SK-N-SH (cell line): ENCODE results near the gene CCNF. TPM values are rescaled to one million over a fixed set of nuclear protein-coding genes. Genes with fewer than 3 reads are reported as not detected.

Experiments
- CTCF ChIA-PET: fragments of 300-600, 350-600 bp; formaldehyde crosslinking; extraction: SDS; loops from one replicate; lab custom pipeline; 2021; lab: Yijun Ruan, JAX
- POLR2A ChIA-PET: fragments of 350-600 bp; sonication (Branson Sonifier 250); formaldehyde crosslinking; extraction: SDS; loops from one replicate; lab custom pipeline; 2020; ENCODE audit warnings: antibody characterized with exemption, inconsistent platforms; lab: Yijun Ruan, JAX
- DNase-seq: peaks from one replicate; pipeline ENCODE4 v3.0.0; 2012
- H2AFZ ChIP-seq: fragments of 200-600 bp; sonication (generic); 2 replicates; pipeline ENCODE4 v1.8.1; 2016; ENCODE audit warnings: antibody characterized with exemption, mild to moderate bottlenecking, low read depth
- H3F3A ChIP-seq: fragments of 200-600 bp; sonication (generic); replicated peaks from 2 replicates; pipeline ENCODE3; 2016; ENCODE audit warnings: antibody characterized with exemption, mild to moderate bottlenecking; ENCODE audit not compliant: insufficient read depth
- H3K27ac ChIP-seq, 2 experiments: fragments of 200-500 bp in 1 of 2; fragments of 200-600 bp in 1 of 2; sonication (Bioruptor generic) in 1 of 2; sonication (generic), shearing (Covaris generic) in 1 of 2; 2 replicates each; pipeline versions ENCODE4 v1.5.1 to v1.6.1; 2014 to 2016; ENCODE audit warnings: low read depth in 2 of 2, inconsistent platforms in 1 of 2, low read length in 1 of 2, mild to moderate bottlenecking in 1 of 2, mixed read lengths in 1 of 2
- H3K27me3 ChIP-seq: fragments of 200-600 bp; sonication (generic), shearing (Covaris generic); 2 replicates; pipeline ENCODE4 v1.6.1; 2016; ENCODE audit warnings: mixed run types; ENCODE audit not compliant: insufficient read depth
- H3K36me3 ChIP-seq, 2 experiments: fragments of 200-500 bp in 1 of 2; fragments of 200-600 bp in 1 of 2; sonication (Bioruptor generic) in 1 of 2; sonication (generic) in 1 of 2; replicated peaks in 1 of 2; 2 replicates each; pipeline versions ENCODE3 to v1.5.1; 2014 to 2016; ENCODE audit warnings: low read length in 1 of 2, mild to moderate bottlenecking in 1 of 2; ENCODE audit not compliant: insufficient read depth in 2 of 2, control insufficient read depth in 1 of 2
- H3K4me1 ChIP-seq, 2 experiments: fragments of 200-500 bp in 1 of 2; fragments of 200-600 bp in 1 of 2; sonication (Bioruptor generic) in 1 of 2; sonication (generic), shearing (Covaris generic) in 1 of 2; 2 replicates each; pipeline versions ENCODE4 v1.5.1 to v1.6.1; 2014 to 2016; ENCODE audit warnings: low read depth in 1 of 2, low read length in 1 of 2, mixed run types in 1 of 2; ENCODE audit not compliant: insufficient read depth in 2 of 2, control insufficient read depth in 1 of 2
- H3K4me2 ChIP-seq: fragments of 200-600 bp; sonication (generic), shearing (Covaris generic); 2 replicates; pipeline ENCODE4 v1.6.1; 2017; ENCODE audit warnings: mixed run types
- H3K4me3 ChIP-seq, 2 experiments: fragments of 200-500 bp in 1 of 2; fragments of 200-600 bp in 1 of 2; sonication (Bioruptor generic) in 1 of 2; sonication (generic), shearing (Covaris generic) in 1 of 2; 2 replicates each; pipeline versions ENCODE4 v1.5.1 to v1.8.1; 2014 to 2016; ENCODE audit warnings: low read depth in 2 of 2, inconsistent platforms in 1 of 2, low read length in 1 of 2, mild to moderate bottlenecking in 1 of 2, mixed read lengths in 1 of 2, moderate library complexity in 1 of 2
- H3K79me2 ChIP-seq: fragments of 200-600 bp; sonication (generic); 2 replicates; pipeline ENCODE4 v1.8.1; 2017; ENCODE audit warnings: mild to moderate bottlenecking; ENCODE audit not compliant: insufficient read depth
- H3K9ac ChIP-seq: fragments of 200-600 bp; sonication (generic); 2 replicates; pipeline ENCODE4 v1.6.1; 2017; ENCODE audit warnings: mixed run types
- H3K9me2 ChIP-seq: fragments of 200-600 bp; sonication (generic); 2 replicates; pipeline ENCODE4 v1.6.1; 2017; ENCODE audit warnings: mixed run types
- H3K9me3 ChIP-seq: fragments of 200-600 bp; sonication (generic); 2 replicates; pipeline ENCODE4 v1.6.1; 2017; ENCODE audit warnings: mixed run types, mild to moderate bottlenecking, moderate library complexity
- H4K20me1 ChIP-seq: fragments of 200-600 bp; sonication (generic); 2 replicates; pipeline ENCODE4 v1.6.1; 2017; ENCODE audit warnings: mild to moderate bottlenecking, mixed run types; ENCODE audit not compliant: insufficient read depth
- ELF1 ChIP-seq: IDR thresholded peaks from 2 replicates; pipeline ENCODE4 v1.4.0; 2012
- EZH2phosphoT487 ChIP-seq: fragments of 200-600 bp; sonication (generic); IDR thresholded peaks from 2 replicates; pipeline ENCODE4 v1.6.1; 2017; ENCODE audit warnings: low read depth, mixed run types, mild to moderate bottlenecking, antibody characterized with exemption, moderate library complexity, borderline replicate concordance
- FOSL2 ChIP-seq: IDR thresholded peaks from 2 replicates; pipeline ENCODE4 v1.4.0; 2012; ENCODE audit warnings: low read depth, mild to moderate bottlenecking, moderate library complexity, borderline replicate concordance
- IRF3 ChIP-seq: fragments of 150-350 bp; IDR thresholded peaks from 2 replicates; pipeline ENCODE4 v1.6.1; 2016; ENCODE audit warnings: mild to moderate bottlenecking, low read depth, low read length
- MEF2A ChIP-seq: IDR thresholded peaks from 2 replicates; pipeline ENCODE4 v1.4.0; 2012; ENCODE audit warnings: low read depth, borderline replicate concordance
- MXI1 ChIP-seq: IDR thresholded peaks from 2 replicates; pipeline ENCODE4 v1.6.1; 2012; ENCODE audit warnings: mild to moderate bottlenecking, low read depth, low read length, improper control_type of control experiment
- NFIC ChIP-seq: IDR thresholded peaks from 2 replicates; pipeline ENCODE4 v1.4.0; 2012; ENCODE audit warnings: borderline replicate concordance
- NRF1 ChIP-seq: IDR thresholded peaks from 2 replicates; pipeline ENCODE4 v1.6.1; 2012; ENCODE audit warnings: low read depth, mild to moderate bottlenecking, low read length
- PBX3 ChIP-seq: IDR thresholded peaks from 2 replicates; pipeline ENCODE4; 2012
- RAD21 ChIP-seq: IDR thresholded peaks from 2 replicates; pipeline ENCODE4 v1.6.1; 2012; ENCODE audit warnings: mild to moderate bottlenecking, low read length
- REST ChIP-seq: IDR thresholded peaks from 2 replicates; pipeline ENCODE4 v1.6.1; 2012; ENCODE audit warnings: mild to moderate bottlenecking, low read depth, low read length, moderate library complexity
- RFX5 ChIP-seq: IDR thresholded peaks from 2 replicates; pipeline ENCODE4 v1.6.1; 2012; ENCODE audit warnings: mild to moderate bottlenecking, improper control_type of control experiment, low read length
- RXRA ChIP-seq: IDR thresholded peaks from 2 replicates; pipeline ENCODE4 v1.4.0; 2012; ENCODE audit warnings: low read depth, mild to moderate bottlenecking, borderline replicate concordance
- SMC3 ChIP-seq: IDR thresholded peaks from 2 replicates; pipeline ENCODE4 v1.6.1; 2012; ENCODE audit warnings: low read depth, low read length, improper control_type of control experiment
- TAF1 ChIP-seq: IDR thresholded peaks from 2 replicates; pipeline ENCODE4 v1.6.1; 2012; ENCODE audit warnings: low read depth, mild to moderate bottlenecking, low read length, moderate library complexity, borderline replicate concordance
- USF1 ChIP-seq: IDR thresholded peaks from 2 replicates; pipeline ENCODE4 v1.4.0; 2012; ENCODE audit warnings: low read depth, borderline replicate concordance
- ZBTB33 ChIP-seq: IDR thresholded peaks from 2 replicates; pipeline ENCODE4 v1.4.0; 2012; ENCODE audit warnings: low read depth, borderline replicate concordance
- WGBS: methylation state at CpG from one replicate; pipeline ENCODE4 v1.1.6; 2017; ENCODE audit warnings: low lambda C conversion rate; 5-methylcytosine and 5-hydroxymethylcytosine counted together
- polyA plus RNA-seq, 3 experiments: library from polyadenylated mRNA; depleted of rRNA; stranded (reverse); fragments of >200 nt; gene quantifications; 2 replicates each; pipeline ENCODE4 v1.2.3, GENCODE V29; 2012

Gene CCNF
- polyA plus RNA-seq, 1 of the 3 experiments (the other 2 are of a cell fraction), result 4.6 TPM

GRCh38 chr16:2493605-2494004 lies 64.4 kb downstream of the CCNF start:
- Histone ChIP-seq H3K4me3 (no peak overlapping the region), H3K4me1 (peaks cover 0 to 17% of the 10 kb centered on the region in 2 experiments; a peak in 1 of 4 replicates), H3F3A (no peaks in the 10 kb centered on the region), H4K20me1 (no peaks in the 10 kb centered on the region), H3K27ac (no peak overlapping the region), H3K9ac (no peak overlapping the region), H3K9me3 (no peaks in the 10 kb centered on the region), H3K36me3 (peaks cover 0 to 9% of the 10 kb centered on the region in 2 experiments), H3K79me2 (no peaks in the 10 kb centered on the region), H2AFZ (no peak overlapping the region), H3K9me2 (no peaks in the 10 kb centered on the region), H3K4me2 (no peak overlapping the region), H3K27me3 (no peaks in the 10 kb centered on the region)
- no peak for DNase-seq
- POLR2A ChIA-PET, result interaction anchor here (0.6 kb wide), 1 partner anchor 13 kb away, joined by 3 read pairs; no protein-coding TSS in a partner anchor
- 94% methylated on average over 4 of the region's 6 CpGs for WGBS
- TF ChIP-seq PBX3, result no peak
- TF ChIP-seq ELF1, result no peak
- TF ChIP-seq SMC3, result no peak
- TF ChIP-seq NFIC, result no peak
- no peak for TF ChIP-seq RAD21
- TF ChIP-seq REST, result no peak
- TF ChIP-seq NRF1, result no peak
- TF ChIP-seq RFX5, result no peak
- TF ChIP-seq FOSL2, result no peak
- CTCF ChIA-PET, result interaction anchor here (1.0 to 1.4 kb wide), 2 partner anchors 11 to 20 kb away, joined by 3 read pairs; no protein-coding TSS in a partner anchor

GRCh38 chr16:2494616-2495015 lies 65.4 kb downstream of the CCNF start:
- no peaks in the 10 kb centered on the region for H3K27me3 ChIP-seq
- no peak for DNase-seq
- H3K4me3 ChIP-seq, result no peak overlapping the region
- CTCF ChIA-PET, result interaction anchor here (1.4 kb wide), 1 partner anchor 21 kb away, joined by 3 read pairs; no protein-coding TSS in a partner anchor
- 93% methylated on average over 5 of the region's 5 CpGs for WGBS
- peaks cover 0 to 17% of the 10 kb centered on the region in 2 experiments; a peak in 1 of 4 replicates for H3K4me1 ChIP-seq
- H3K4me2 ChIP-seq, result no peak overlapping the region
- POLR2A ChIA-PET, result no interaction called here
- peaks cover 0 to 16% of the 10 kb centered on the region in 2 experiments for H3K36me3 ChIP-seq
- H3K9me3 ChIP-seq, result no peaks in the 10 kb centered on the region
- H3F3A ChIP-seq, result no peaks in the 10 kb centered on the region
- H3K27ac ChIP-seq, result no peak overlapping the region
- no peaks in the 10 kb centered on the region for H3K79me2 ChIP-seq
- no peak overlapping the region for H3K9ac ChIP-seq
- H2AFZ ChIP-seq, result no peak overlapping the region
- no peaks in the 10 kb centered on the region for H4K20me1 ChIP-seq
- H3K9me2 ChIP-seq, result no peaks in the 10 kb centered on the region
- TF ChIP-seq IRF3 (no peak), RAD21 (no peak), MEF2A (no peak), EZH2phosphoT487 (no peak), PBX3 (no peak), FOSL2 (no peak), USF1 (no peak), NFIC (no peak), ZBTB33 (no peak), MXI1 (no peak), RXRA (no peak), TAF1 (no peak), RFX5 (no peak)
